ENCODE measurements around the gene FCHSD2.

The FCHSD2 gene

GRCh38 chr11:72793425-72794367 is 348.4 kb downstream of the FCHSD2 start, which contains the start of gene STARD10 (continued):
- peak; percentile 86 for TF ChIP-seq ZEB2 (tag by site-specific recombination; IDR thresholded peaks at IDR 0.05)
- TF ChIP-seq ZNF48 (tag by site-specific recombination; IDR thresholded peaks at IDR 0.05): no peak
- TF ChIP-seq ZNF211 (tag by site-specific recombination; IDR thresholded peaks at IDR 0.05; ENCODE audit: low read depth): no peak
- 0 out of 2 replicates have a peak, but pooled peaks have one; percentile 15 for TF ChIP-seq ZIC2 (tag by site-specific recombination; IDR thresholded peaks at IDR 0.05)
- no peak for TF ChIP-seq ZNF311 (tag by site-specific recombination; IDR thresholded peaks at IDR 0.05; ENCODE audit: borderline replicate concordance)
- TF ChIP-seq INSM2 (tag by site-specific recombination; IDR thresholded peaks at IDR 0.05): peak; percentile 84
- TF ChIP-seq ZNF639 (tag by site-specific recombination; IDR thresholded peaks at IDR 0.05): peak; percentile 64; the same call in 1 of the 2 replicates
- no peak for TF ChIP-seq ZNF521 (tag by site-specific recombination; IDR thresholded peaks at IDR 0.05)
- peak; percentile 79 for TF ChIP-seq KLF16 (tag by site-specific recombination; IDR thresholded peaks at IDR 0.05)
- no peak for TF ChIP-seq KLF10 (tag by site-specific recombination; IDR thresholded peaks at IDR 0.05)
- TF ChIP-seq ZNF654 (tag by site-specific recombination; IDR thresholded peaks at IDR 0.05; ENCODE audit: low read depth): peak; percentile 6; the same call in 1 of the 2 replicates
- TF ChIP-seq ZNF558 (tag by site-specific recombination; IDR thresholded peaks at IDR 0.05): no peak

- Histone ChIP-seq H3K36me3 (ENCODE audit: control insufficient read depth in 2 of 2, insufficient read depth in 1 of 2, low read length in 2 of 2) (no peaks in the 10 kb centered on the region), H3K27ac (ENCODE audit: extremely low read depth, low read depth, low read length) (no peak overlapping the region), H3K9me3 (ENCODE audit: control insufficient read depth, insufficient read depth, low read depth, low read length) (no peaks in the 10 kb centered on the region), H3K4me1 (ENCODE audit: control insufficient read depth, insufficient read depth, low read length) (no peaks in the 10 kb centered on the region), H3K4me3 (ENCODE audit: low read depth, low read length) (no peak overlapping the region)
- ChIA-PET POLR2A (interaction anchor here (0.5 to 2.8 kb wide), 2 partner anchors 68 to 697 kb away, joined by 3 to 12 read pairs; no protein-coding TSS in a partner anchor), CTCF (interaction anchor here (0.5 to 4.0 kb wide), 12 partner anchors 21 to 847 kb away, joined by 3 to 57 read pairs (median 5); no protein-coding TSS in a partner anchor)
- TF ChIP-seq ZNF18 (tag by site-specific recombination; IDR thresholded peaks at IDR 0.05): no peak
- no peak for TF ChIP-seq ZNF701 (tag by site-specific recombination; IDR thresholded peaks at IDR 0.05)
- TF ChIP-seq ZNF837 (tag by site-specific recombination; IDR thresholded peaks at IDR 0.05): no peak
- no peak for TF ChIP-seq ZNF747 (tag by site-specific recombination; IDR thresholded peaks at IDR 0.05)
- TF ChIP-seq ZNF76 (tag by site-specific recombination; IDR thresholded peaks at IDR 0.05; ENCODE audit: borderline replicate concordance, low read depth): no peak
- no peak for TF ChIP-seq ZNF302 (tag by site-specific recombination; IDR thresholded peaks at IDR 0.05; ENCODE audit: low read depth)
- TF ChIP-seq ZNF350 (tag by site-specific recombination; IDR thresholded peaks at IDR 0.05): no peak
- TF ChIP-seq ZNF660 (tag by site-specific recombination; IDR thresholded peaks at IDR 0.05): no peak
- TF ChIP-seq ZNF121 (tag by site-specific recombination; IDR thresholded peaks at IDR 0.05): no peak
- TF ChIP-seq, protein P1, sequence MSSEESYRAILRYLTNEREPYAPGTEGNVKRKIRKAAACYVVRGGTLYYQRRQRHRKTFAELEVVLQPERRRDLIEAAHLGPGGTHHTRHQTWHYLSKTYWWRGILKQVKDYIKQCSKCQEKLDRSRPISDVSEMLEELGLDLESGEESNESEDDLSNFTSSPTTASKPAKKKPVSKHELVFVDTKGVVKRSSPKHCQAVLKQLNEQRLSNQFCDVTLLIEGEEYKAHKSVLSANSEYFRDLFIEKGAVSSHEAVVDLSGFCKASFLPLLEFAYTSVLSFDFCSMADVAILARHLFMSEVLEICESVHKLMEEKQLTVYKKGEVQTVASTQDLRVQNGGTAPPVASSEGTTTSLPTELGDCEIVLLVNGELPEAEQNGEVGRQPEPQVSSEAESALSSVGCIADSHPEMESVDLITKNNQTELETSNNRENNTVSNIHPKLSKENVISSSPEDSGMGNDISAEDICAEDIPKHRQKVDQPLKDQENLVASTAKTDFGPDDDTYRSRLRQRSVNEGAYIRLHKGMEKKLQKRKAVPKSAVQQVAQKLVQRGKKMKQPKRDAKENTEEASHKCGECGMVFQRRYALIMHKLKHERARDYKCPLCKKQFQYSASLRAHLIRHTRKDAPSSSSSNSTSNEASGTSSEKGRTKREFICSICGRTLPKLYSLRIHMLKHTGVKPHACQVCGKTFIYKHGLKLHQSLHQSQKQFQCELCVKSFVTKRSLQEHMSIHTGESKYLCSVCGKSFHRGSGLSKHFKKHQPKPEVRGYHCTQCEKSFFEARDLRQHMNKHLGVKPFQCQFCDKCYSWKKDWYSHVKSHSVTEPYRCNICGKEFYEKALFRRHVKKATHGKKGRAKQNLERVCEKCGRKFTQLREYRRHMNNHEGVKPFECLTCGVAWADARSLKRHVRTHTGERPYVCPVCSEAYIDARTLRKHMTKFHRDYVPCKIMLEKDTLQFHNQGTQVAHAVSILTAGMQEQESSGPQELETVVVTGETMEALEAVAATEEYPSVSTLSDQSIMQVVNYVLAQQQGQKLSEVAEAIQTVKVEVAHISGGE (tag by site-specific recombination; conservative IDR thresholded peaks at IDR 0.05; ENCODE audit: low read depth): no peak
- no peak for TF ChIP-seq OVOL3 (tag by site-specific recombination; IDR thresholded peaks at IDR 0.05)
- TF ChIP-seq ZXDB (tag by site-specific recombination; IDR thresholded peaks at IDR 0.05): no peak
- TF ChIP-seq YY1 (tag by site-specific recombination; IDR thresholded peaks at IDR 0.05): no peak
Measured at GRCh38 chr11:72793076-72793424, 349.1 kb downstream of the FCHSD2 start.

Data from HEK293 (cell line).